Measurements from ENCODE around the gene SBF2. TPM values are rescaled to one million over a fixed set of nuclear protein-coding genes. Genes with fewer than 3 reads are reported as not detected.

SBF2 gene
- total and polyA plus RNA-seq, 2 of the 13 experiments (the other 11 are each of a cell fraction or from before 2014, with no cell fraction given): 24.0 to 45.8 TPM

DNA sequence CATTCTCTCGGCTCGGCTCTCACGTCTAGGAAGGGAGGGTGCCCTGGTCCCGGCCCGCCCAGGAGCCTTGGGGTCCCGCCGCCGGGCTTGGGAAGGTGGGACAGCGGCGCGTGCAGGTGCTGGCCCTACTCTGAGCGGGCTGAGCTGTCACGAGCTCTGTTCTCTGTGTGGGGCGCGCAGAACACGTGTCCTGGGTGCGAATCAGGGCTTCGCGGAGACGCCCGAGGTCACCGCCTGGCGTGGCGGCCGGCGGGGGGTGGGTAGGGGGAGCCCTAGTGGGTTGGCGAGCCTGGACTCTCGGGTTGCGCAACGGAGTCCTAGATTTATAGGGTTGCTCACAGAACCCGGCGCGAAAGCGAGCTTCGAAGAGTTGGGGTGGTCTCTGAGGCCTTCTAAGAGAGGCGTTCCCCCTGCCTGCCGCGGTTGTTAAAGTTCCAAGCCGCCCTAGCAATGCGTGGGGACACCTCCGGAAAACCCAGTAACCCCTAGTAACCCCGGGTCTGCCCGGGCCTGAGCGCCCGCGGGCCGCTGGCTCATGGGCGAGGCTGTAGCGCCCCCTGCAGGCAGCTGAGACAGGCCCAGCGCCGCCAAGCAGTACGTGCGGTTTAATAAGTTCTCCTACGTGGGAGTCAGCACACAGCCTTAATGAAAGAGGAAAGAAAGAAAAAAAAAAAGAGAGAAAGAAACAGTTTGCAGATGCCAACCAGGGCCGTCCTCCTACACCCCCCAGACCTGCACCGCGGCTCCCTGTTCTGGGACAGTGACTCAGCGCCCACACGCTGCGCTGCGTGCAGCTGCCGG lies 13.6 kb upstream of the SBF2 start (continued):
- TF ChIP-seq MAFK (conservative IDR thresholded peaks at IDR 0.05 in 1 of 2, IDR thresholded peaks at IDR 0.05 in 1 of 2; ENCODE audit: low read length in 2 of 2): no peak; a peak in 2 of 4 replicates
- TF ChIP-seq FOXC1 (CRISPR knock-in tag; IDR thresholded peaks at IDR 0.05; ENCODE audit: borderline replicate concordance): no peak
- no peak for TF ChIP-seq ISX (CRISPR knock-in tag; conservative IDR thresholded peaks at IDR 0.05)
- no peak for TF ChIP-seq ZNF136 (CRISPR knock-in tag; IDR thresholded peaks at IDR 0.05; ENCODE audit: low read depth)
- TF ChIP-seq, protein P1, sequence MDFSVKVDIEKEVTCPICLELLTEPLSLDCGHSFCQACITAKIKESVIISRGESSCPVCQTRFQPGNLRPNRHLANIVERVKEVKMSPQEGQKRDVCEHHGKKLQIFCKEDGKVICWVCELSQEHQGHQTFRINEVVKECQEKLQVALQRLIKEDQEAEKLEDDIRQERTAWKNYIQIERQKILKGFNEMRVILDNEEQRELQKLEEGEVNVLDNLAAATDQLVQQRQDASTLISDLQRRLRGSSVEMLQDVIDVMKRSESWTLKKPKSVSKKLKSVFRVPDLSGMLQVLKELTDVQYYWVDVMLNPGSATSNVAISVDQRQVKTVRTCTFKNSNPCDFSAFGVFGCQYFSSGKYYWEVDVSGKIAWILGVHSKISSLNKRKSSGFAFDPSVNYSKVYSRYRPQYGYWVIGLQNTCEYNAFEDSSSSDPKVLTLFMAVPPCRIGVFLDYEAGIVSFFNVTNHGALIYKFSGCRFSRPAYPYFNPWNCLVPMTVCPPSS (IDR thresholded peaks at IDR 0.05): no peak
- peak; percentile 70 for TF ChIP-seq HNRNPLL (IDR thresholded peaks at IDR 0.05; ENCODE audit: low read depth, low read length, poor library complexity, severe bottlenecking)
- TF ChIP-seq ZNF367 (CRISPR knock-in tag; IDR thresholded peaks at IDR 0.05; ENCODE audit: borderline replicate concordance): no peak
- TF ChIP-seq ZBTB8A (CRISPR knock-in tag; IDR thresholded peaks at IDR 0.05; ENCODE audit: borderline replicate concordance, low read depth): no peak
- no peak for TF ChIP-seq ZNF556 (CRISPR knock-in tag; IDR thresholded peaks at IDR 0.05; ENCODE audit: borderline replicate concordance)
- peak; percentile 97 for TF ChIP-seq NFE2L1 (CRISPR knock-in tag; IDR thresholded peaks at IDR 0.05; ENCODE audit: borderline replicate concordance)
- TF ChIP-seq ZNF235 (CRISPR knock-in tag; IDR thresholded peaks at IDR 0.05; ENCODE audit: borderline replicate concordance): peak; percentile 58; the same call in 1 of the 2 replicates
- no peak for TF ChIP-seq ZSCAN30 (CRISPR knock-in tag; IDR thresholded peaks at IDR 0.05)
- no peak; the same call in 1 of the 2 replicates for TF ChIP-seq SMC3 (IDR thresholded peaks at IDR 0.05; ENCODE audit: low read length)
- TF ChIP-seq ZNF496 (CRISPR knock-in tag; IDR thresholded peaks at IDR 0.05; ENCODE audit: insufficient replicate concordance): no peak
- no peak for TF ChIP-seq ZNF552 (CRISPR knock-in tag; IDR thresholded peaks at IDR 0.05; ENCODE audit: borderline replicate concordance)
- TF ChIP-seq ARHGAP35 (CRISPR knock-in tag; IDR thresholded peaks at IDR 0.05; ENCODE audit: borderline replicate concordance): no peak
- TF ChIP-seq, protein P2, sequence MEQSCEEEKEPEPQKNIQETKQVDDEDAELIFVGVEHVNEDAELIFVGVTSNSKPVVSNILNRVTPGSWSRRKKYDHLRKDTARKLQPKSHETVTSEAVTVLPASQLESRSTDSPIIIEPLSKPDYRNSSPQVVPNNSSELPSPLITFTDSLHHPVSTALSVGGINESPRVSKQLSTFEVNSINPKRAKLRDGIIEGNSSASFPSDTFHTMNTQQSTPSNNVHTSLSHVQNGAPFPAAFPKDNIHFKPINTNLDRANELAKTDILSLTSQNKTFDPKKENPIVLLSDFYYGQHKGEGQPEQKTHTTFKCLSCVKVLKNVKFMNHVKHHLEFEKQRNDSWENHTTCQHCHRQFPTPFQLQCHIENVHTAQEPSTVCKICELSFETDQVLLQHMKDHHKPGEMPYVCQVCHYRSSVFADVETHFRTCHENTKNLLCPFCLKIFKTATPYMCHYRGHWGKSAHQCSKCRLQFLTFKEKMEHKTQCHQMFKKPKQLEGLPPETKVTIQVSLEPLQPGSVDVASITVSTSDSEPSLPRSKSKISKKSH (CRISPR knock-in tag; IDR thresholded peaks at IDR 0.05; ENCODE audit: borderline replicate concordance): no peak
- TF ChIP-seq RCOR2 (CRISPR knock-in tag; IDR thresholded peaks at IDR 0.05): no peak
